ENCODE measurements around the gene UBLCP1.

DNA sequence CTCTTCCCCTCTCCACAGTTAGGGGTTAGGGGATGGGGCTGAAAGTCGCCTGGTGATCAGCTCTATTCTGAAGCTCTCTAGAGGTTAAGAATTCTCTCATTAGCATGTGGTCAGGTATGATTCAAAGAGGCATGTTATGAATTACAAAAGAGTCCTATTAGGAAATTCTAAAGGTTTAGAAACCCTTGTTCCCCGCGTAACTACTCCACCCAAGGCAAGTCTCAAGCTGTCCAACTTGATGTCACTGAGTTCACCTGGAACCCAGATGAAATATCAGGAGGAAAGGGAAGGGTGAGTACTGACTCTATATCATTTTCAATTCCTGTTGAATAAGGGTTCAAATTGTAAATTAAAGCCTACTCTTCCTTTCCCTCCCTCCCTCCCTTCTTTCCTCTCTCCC is 35.6 kb upstream of the UBLCP1 start:
- TF ChIP-seq YY1 (IDR thresholded peaks at IDR 0.05; ENCODE audit: low read depth) = no peak
- TF ChIP-seq, protein P1, sequence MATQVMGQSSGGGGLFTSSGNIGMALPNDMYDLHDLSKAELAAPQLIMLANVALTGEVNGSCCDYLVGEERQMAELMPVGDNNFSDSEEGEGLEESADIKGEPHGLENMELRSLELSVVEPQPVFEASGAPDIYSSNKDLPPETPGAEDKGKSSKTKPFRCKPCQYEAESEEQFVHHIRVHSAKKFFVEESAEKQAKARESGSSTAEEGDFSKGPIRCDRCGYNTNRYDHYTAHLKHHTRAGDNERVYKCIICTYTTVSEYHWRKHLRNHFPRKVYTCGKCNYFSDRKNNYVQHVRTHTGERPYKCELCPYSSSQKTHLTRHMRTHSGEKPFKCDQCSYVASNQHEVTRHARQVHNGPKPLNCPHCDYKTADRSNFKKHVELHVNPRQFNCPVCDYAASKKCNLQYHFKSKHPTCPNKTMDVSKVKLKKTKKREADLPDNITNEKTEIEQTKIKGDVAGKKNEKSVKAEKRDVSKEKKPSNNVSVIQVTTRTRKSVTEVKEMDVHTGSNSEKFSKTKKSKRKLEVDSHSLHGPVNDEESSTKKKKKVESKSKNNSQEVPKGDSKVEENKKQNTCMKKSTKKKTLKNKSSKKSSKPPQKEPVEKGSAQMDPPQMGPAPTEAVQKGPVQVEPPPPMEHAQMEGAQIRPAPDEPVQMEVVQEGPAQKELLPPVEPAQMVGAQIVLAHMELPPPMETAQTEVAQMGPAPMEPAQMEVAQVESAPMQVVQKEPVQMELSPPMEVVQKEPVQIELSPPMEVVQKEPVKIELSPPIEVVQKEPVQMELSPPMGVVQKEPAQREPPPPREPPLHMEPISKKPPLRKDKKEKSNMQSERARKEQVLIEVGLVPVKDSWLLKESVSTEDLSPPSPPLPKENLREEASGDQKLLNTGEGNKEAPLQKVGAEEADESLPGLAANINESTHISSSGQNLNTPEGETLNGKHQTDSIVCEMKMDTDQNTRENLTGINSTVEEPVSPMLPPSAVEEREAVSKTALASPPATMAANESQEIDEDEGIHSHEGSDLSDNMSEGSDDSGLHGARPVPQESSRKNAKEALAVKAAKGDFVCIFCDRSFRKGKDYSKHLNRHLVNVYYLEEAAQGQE (IDR thresholded peaks at IDR 0.05; ENCODE audit: low read depth) = no peak
- TF ChIP-seq FOXM1 (IDR thresholded peaks at IDR 0.05; ENCODE audit: borderline replicate concordance, low read depth) = no peak
- TF ChIP-seq EP300 (IDR thresholded peaks at IDR 0.05; ENCODE audit: borderline replicate concordance) = no peak
- no peak for TF ChIP-seq TCF12 (IDR thresholded peaks at IDR 0.05; ENCODE audit: low read depth)
- no peak for TF ChIP-seq TAF1 (IDR thresholded peaks at IDR 0.05; ENCODE audit: low read depth)
- no peak for TF ChIP-seq RAD21 (IDR thresholded peaks at IDR 0.05; ENCODE audit: low read depth)
- TF ChIP-seq CEBPB (IDR thresholded peaks at IDR 0.05) = no peak
- TF ChIP-seq, protein P2, sequence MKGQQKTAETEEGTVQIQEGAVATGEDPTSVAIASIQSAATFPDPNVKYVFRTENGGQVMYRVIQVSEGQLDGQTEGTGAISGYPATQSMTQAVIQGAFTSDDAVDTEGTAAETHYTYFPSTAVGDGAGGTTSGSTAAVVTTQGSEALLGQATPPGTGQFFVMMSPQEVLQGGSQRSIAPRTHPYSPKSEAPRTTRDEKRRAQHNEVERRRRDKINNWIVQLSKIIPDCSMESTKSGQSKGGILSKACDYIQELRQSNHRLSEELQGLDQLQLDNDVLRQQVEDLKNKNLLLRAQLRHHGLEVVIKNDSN (IDR thresholded peaks at IDR 0.05) = no peak
- TF ChIP-seq EGR1 (IDR thresholded peaks at IDR 0.05) = no peak

Measured in Ishikawa (cell line).